Measurements from ENCODE around the gene LAGE3.
"Not testable (repeated sequence)": the region's sequence is repeated elsewhere in the genome, so short reads cannot be mapped to it uniquely, and the experiment has no call there.

The LAGE3 gene

DNA sequence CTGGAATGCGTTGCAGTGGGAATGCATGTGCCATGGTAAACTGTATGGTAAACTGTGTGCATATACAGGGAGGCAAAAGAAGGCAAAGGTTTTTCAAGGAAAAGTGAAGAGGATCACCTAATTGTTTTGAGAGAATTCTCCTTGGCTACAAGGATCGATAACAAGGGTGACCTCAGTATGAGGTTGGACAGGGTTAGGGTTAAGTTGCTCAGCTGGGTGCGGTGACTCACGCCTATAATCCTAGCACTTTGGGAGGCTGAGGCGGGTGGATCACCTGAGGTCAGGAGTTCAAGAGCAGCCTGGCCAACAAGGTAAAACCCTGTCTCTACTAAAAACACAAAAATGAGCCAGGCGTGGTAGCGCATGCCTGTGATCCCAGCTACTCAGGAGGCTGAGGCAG, 22.3 kb upstream of the LAGE3 start:
- DNase-seq: not testable (repeated sequence)

DNA sequence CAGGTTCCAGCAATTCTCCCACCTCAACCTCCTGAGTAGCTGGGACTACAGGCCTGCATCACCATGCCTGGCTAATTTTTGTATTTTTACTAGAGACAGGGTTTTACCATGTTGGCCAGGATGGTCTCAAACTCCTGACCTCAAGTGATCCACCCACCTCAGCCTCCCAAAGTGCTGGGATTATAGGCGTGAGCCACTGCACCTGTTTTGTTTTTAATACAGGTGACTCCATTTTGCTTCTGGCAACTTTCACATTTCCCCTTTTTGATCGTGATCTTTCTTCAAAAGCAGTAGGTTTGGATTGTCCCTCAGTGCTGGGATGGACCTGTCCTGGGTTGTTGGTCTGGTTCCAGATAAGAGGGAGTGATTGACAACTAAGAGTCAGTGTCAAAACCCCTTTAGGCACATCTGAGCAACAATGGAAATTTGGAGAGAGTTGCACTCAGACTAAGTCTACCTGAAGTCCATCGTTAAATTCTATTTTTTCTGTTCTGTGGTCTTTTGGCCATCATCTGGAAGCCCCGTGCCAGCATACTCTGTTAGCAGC, 17.6 kb upstream of the LAGE3 start:
- not testable (repeated sequence) for DNase-seq

DNA sequence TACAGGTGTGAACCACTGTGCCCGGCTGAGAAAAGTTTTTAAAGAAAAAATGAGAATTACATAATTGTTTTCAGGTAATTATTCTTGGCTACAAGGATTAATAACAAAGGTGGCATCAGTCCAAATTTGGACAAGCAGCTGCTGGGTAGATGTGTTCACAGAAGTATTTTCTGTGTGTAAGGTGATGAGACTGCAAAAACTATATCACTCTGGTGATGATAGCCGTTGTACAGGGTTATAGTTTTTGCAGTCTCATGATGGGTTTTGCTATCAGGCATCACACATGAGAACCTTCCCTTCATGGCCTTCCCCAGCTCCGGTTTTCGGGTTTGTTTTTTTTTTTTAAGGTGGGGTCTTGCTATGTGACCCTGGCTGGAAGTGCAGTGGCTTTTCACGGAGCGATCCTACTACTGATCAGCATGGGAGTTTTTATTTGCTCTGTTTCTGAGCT, 16.4 kb upstream of the LAGE3 start:
- DNase-seq: no peak

DNA sequence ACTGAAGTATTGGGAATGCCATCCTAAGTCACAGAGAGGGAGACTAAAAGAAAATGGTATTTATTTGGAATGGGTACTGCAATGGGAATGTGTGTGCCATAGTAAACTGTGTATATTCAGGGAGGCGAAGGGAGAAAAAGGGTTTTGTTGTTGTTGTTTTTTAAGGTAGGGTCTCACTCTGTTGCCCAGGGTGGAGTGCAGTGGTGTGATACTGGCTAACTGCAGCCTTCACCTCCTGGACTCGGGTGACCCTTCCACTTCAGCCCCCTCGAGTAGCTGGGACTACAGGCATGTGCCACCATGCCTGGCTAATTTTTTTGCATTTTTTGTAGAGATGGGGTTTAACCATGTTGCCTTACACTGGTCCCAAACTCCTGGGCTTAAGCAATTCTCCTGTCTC, 15.6 kb upstream of the LAGE3 start:
- DNase-seq: no peak

DNA sequence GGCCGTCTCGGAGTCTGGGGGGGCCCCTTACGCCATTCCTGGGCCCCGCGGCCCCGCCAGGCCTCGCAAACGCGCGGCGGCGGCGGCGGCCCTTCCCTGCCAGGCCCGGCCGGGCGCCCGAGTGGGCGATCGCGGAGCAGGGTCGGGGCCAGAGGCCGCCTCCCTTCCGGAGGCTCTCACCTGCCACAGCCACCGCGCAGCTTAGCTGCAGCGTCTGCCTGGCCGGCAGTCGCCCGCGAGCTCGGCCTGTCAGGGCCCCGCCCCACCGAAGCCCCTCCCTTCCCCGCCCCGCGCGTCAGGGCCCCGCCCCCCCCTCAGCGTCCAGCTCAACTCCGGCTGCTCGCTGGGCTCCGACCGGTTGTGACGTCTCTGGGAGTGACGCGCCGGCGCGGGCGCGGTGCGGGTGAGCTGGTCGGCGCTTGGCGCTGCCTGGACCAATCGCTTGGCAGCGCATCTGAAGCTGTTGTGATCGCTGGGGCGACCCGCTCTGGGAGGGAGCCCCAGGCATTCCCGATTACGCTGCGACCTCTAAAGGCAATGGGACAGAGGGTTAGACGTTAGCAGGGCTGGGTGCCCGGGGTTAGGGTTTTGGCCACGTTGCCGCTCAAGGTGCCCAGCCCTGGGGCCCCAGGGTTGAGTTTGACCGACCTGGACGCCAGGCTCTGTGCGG, 11.5 kb upstream of the LAGE3 start, which contains the start of gene SLC10A3:
SLC10A3 (minus strand) TSS at position 216 of the 670 bp plus-strand sequence. CDS start 1,689 bp downstream, outside the sequence.
- DNase-seq: peak; percentile 90

DNA sequence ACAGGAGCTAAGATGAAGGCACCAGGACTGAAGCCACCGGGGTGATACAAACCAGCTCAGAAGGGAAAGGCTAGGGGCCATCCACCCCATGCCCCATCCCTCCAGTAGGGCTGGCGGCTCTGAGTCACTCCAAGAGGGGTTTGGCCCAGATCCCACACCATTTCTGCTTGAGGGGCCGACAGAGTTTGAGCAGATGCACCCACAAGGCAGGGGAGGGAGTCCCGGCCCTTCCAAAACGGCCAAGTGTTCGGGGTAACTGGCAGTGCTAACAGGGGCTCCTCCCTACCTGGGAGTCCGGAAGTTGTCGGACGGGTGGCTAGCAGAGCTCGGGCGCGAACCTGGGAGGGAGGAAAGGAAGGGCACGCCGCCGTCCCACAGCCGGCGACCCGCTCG, 10.9 kb upstream of the LAGE3 start:
- peak; percentile 37 for DNase-seq

DNA sequence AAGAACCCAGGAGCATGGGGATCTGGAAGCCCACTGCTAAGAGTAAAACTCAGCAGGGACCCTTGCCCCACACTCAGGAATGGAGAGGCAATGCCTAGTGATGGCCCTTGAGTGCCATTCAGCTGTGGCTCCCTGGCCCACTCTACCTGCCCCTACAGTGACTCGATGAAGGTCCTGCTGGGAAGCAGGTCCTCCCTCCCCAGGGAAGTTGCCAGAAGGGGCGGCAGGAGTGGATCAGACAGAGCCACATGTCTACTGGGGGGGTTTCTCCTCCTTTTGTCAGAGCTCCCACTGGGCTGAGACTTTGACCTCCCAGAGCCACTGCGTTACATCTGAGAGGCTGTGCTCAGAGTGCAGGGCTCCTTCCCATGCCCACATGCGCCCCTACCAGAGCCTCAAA, 10.1 kb upstream of the LAGE3 start:
- no peak for DNase-seq

DNA sequence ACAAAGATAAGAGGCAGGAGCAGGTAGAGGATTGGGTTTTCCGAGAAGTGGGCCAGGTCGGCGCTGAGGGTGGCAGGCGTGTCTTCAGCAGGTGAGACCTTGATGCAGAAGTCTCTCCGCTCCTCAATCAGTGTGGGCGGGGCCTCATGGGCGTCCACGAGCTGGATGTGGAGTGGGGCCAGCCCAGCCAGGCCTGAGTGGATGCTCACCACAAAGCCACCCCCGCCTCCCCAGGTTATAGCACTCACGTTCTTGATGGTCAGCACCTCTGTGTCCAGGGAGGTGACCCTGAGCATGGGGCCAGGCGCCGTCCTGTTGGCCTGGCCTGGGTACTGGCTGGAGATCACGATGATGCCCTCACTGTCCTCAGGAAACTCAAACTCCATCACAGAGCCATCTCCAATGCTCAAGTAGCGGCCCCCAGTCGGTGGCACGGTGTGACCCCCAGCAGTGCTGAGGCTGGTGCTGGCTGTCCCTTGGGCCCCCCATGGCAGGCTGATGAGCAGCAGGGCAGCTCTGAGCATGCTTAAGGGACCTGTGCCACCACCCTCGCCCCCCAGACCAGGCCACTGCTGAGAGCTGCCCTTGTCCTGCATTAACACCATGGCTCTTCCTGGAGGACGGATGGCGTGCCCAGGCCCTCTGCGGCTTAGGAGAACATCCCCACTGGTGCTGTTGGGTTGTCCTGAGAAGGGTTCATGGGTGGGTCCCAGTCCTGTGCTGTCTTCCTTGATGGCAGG, 9.4 kb upstream of the LAGE3 start:
- DNase-seq: no peak

DNA sequence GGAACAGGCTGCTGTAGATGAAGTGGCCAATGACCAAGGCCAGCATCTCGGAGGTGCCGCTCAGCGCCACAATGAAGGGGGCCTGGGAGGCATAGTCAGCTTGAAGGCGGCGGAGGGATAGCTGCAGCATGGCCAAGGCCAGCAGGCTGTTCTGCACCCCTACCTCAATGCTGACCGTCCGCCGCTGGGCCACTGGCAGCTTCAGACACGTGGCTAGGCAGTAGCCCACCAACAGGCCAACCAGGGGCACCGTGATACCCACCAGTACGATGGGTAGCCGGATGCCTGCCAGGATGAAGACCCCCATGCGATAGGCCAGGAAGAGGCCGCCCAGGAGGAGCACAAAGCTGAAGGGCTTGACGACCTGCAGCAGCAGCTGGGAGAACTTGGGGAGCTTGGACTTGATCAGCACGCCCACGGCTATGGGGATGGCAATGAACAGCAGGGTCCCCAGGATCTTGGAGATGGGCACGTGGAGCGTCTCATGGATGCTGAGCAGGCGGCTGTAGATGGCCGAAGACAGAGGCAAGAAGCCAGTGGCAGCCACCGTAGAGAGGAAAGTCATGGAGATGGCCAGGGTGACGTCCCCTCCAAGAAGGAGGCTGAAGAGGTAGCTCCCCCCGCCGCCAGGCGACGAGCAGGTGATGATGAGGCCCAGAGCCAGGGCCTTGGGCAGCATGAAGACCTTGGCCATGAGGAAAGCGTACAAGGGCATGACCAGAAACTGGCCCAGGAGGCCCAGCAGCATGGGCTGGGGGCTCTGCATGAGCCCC, 8.6 kb upstream of the LAGE3 start:
- DNase-seq: no peak

DNA sequence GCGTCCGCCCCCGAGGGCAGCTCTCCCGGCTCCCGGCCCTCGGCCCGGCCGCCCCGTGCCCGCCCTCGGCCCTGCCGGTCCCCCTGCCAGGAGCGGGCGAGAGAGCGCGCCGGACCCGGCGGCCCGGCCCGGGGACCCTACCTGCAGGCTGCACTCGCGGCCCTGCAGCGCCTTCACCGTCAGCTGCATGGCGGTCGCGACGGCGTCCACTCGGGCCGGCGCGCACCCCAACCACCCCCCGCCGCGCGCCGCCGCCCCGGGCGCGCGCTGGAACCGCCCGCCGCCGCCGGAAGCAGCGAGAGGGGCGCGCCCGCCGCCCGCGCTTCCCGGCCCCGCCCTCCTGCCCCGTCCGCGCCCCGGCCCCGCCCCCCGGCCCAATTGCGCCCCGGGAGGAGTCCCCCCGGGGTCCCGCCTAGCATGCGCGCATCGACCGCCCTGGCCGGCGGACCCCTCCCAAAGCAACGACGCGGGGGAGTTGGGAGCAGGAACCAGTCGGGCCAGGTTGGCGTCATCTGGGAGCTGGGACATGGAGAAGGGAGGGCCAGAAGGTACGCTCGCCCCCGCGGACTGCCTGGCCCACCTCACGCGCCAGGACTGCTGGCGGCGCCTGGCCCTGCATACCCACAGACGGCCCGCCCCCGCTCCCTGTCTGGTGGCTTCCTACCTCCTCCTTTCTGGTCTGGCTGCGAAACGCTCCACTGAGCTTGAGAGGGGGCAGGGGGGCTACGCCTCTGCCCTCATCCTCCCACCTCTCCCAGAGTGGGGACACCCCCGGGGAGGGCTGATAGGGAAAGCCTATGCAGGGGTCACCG, 7.5 kb upstream of the LAGE3 start, which contains the start of gene UBL4A:
UBL4A (minus strand) TSS at position 220 of the 812 bp plus-strand sequence; CDS start at position 189, 31 bp downstream.
- DNase-seq: peak; percentile 38

DNA sequence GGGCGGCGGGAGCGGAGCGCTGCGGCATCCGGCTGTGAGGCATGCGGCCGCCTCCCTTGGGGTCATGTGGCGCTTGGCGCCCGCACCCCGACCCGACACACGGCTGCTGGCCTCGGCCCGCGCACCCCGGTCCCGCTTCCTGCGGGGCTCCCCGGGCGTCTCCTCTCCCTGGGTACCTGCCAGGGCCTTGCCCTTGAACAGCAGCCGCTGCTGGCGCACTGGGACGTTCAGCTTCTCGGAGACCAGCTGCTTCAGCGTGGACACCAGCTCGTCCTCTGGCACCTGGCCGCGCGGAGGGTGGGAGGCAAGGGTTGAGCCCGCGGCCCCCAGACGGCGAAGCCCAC, 6.9 kb upstream of the LAGE3 start:
- DNase-seq: no peak

DNA sequence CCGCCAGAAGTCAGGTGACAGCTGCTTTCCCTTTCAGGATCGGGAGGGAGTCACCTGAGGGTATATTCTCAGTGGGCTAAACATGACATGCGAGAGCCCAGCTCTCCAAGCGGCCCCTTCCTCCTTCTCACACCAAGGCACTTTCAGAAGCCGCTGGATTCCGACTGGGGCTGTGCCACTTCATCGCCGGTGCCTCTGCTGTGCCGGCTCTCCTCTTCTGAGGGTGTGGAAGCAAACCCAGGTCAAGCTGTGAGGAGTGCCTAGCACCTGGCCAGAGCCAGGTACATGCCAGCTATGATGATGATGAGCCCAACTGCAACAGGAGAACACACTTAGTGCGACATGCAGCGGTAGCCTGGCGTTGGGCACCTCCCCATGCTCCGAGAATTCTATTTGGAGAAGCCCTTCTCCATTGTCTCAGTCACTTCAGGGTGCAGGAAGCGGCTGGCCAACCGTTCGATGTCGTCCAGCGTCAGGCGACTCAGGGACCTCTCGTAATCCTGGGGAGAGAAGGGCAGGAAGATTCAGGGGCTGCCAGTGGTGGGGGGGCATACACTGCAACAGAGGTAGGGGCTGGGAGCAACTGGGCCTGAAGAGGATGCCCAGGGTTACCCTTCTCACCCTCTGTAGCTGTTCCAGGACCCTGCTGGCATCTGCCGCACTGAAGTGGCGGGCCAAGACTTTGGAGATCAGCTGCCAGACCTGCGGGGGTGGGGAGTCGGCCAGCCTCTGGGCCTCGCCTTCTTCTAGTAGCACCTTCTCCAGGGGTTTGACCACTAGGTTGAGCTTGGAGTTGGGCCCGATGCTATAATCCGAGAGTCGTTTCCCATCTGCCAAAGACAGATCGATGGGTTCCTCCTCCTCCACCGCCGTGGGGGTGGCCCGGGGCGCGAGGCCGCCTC, 6.3 kb upstream of the LAGE3 start:
- peak; percentile 1 for DNase-seq

DNA sequence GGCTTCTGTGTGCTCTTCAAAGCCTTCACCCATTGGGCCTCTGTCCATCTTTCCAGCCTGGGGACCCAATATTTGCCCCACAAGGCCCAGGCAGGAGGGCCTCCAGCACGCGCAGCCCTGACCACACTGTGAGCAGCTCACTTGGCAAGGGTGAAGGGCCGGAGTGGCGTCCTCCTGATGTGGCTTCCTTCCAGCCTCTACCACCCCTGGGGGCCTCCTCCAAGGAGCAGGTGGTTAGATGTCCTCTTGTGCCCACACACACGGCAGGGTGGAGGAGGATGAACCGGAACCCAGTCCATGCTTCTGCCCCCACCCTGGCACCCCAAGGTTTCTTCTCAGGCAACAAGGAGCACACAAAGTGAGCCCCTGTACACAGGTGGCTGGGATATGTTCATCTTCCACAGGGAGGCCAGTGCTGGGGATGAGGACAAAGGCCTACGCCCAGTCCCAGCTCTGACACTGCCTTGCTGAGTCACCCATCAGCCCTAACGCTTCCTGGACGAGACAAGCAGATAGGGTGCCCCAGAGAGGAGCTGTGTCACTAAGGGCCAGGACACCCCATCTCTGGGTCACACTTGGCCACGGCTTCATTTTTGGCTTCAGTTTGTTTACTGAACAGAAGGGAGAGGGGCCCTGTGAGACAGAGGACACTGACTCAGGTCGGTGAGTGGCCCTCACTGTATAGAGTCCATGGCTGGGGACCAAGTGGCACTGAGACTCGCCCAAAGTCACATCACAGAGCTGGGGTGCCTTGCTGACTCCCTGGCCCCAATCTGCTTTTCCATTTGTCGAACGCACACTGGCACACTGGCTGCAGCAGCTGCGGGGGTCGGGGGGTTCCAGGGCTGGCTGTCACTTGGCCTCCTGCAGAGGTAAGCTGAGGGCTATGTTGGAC, 5.4 kb upstream of the LAGE3 start:
- DNase-seq: no peak

DNA sequence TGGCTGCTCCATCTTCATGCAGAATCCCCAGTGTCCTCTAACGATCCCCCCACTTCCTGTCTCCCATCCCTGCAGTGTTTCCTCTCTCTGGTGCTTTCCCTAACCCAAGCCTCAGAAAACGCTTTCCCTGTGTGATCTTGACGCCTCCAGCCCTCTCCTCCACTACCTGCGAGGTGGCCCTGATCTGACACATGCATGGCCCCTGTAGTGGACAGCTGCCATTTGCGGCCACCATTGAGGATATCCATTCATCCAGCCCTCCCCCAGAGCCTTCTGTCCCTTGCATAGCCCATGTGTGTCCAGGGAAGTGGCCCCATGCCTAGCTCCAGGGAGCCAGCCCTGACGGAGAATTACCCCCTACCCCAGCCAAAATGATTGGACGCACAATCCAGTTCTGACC, 4.2 kb upstream of the LAGE3 start:
- no peak for DNase-seq

DNA sequence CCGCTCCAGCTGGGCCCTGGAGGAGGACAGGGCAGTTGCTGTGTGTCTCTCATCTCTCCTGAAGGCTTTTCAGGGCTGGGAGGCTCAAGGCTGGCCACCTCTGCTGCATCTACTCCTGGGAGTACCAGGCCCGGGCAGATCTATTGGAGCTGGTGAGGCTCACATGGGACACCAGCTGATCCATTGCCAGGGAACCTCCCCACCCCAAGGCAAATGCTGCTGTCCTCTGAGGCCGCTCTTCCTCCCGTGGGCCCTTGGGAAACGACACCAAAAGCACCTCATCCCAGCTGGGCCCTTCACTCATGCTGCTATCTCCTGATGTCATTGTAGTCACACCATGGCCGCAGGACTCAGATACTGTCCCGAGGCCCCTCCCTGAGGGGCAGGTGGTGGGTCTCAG, 3.7 kb upstream of the LAGE3 start:
- no peak for DNase-seq

DNA sequence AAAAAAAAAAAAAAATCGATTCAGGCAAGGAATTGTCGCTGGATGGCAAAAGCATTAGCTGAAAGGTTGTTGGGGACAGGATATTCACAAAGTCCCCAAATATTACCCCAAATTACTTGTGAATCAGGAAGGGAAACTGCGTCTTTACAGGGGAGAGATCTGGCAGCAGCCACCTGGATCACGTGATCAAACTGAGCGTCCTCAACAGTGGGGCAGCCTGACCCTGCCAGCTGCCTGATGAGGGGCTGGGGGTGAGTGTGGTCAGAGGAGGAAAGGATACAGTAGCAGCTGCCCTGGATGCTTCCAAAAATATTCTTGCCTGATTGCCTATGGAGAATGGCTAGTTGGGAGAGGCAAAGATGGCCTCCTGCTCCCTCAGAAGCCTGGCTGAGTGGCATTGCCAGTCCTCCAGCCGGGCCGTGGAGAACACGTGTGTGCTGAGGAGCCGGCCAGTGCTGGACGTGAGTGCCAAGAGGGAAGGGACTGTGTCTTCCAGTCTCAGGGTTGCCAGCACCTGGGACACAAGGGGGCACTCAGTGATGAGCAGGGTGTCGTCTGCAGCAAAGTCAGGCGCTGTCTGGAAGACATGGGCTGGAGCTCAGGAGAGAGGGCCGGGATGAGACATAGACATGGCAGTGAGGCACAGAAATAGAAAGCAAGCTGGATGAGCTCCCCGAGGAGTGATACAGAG, 3.0 kb upstream of the LAGE3 start:
- DNase-seq: no peak

DNA sequence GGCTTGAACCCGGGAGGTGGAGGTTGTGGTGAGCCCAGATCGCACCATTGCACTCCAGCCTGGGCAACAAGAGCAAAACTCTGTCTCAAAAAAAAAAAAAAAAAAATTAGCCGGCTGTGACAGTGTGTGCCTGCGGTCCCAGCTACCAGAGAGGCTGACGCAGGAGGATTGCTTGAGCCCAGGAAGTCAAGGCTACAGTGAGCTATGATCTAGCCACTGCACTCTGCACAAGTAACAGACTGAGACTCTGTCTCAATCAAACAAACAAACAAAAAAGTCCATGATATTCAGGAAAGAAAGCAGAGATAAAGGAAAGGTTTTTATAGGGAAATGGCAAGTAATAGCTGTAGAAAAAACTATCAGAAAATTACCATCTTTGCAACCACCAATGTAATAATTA, 2.1 kb upstream of the LAGE3 start:
- DNase-seq: no peak

DNA sequence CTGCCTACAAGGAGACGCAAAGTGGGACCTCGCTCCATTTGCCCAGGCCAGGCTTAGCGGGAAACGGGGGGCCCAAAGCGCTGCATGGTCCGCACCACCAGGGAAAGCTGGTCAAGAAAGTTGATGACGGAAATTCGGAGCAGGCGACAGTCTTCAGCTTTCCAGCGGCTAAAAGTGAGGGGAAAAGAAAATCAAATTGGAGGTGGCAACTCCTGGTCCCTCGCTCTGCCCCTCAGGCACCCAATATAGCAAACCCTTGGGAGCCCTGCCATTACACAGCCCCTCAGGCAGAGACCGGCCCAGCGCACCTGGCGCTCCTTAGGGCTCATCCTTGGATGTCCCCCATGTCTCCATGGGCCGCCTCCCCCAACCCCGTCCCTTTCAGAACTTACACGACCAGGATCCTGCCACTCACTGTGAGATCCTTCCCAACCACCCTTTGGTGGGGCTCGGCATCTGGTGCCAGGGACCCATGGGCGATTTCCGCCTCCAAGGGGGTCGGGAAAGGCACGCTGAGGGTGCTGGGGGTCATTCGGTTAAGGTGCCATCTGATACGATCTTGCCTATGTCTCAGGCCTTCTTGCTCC, 1.1 kb downstream of the LAGE3 start:
- DNase-seq: no peak

DNA sequence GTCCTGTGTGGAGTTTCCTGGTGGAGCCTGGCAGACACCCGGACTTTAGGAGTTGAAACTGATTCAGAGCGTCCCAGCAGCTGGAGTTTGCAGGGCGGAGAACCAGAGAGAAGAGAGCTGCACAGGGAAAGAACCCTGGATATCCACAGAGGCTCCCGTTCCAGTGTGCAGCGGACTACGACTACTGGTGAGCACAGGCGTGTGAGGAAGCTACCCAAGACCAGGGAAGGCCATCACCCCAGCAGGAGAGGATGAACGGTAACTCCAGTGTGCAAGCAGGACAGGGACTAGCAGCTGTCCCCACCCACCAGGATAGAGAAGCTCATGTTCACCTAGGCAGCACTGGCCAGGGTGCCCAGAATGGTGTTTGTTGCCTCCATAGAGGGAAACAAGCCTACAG, 2.3 kb downstream of the LAGE3 start:
- DNase-seq: no peak
